Liver (tissue), 9 donors: Measurements from ENCODE around the gene POLA1. TPM values are rescaled to one million over a fixed set of nuclear protein-coding genes. Genes with fewer than 3 reads are reported as not detected.

ENCODE experiments used
- DNase-seq: peaks from one replicate; pipeline ENCODE4 v3.0.0-alpha.2; 2017; ENCODE audit warnings: low spot score
- H3K27ac ChIP-seq, 2 donors: one replicate each; pipeline ENCODE4 v1.7.0; 2013; ENCODE audit warnings: inconsistent platforms in 2 of 2, low read length in 2 of 2, control low read depth in 1 of 2, low read depth in 1 of 2, mild to moderate bottlenecking in 1 of 2
- H3K27me3 ChIP-seq, 4 donors: one replicate each; pipeline versions ENCODE4 v1.6.1 to v1.7.0; 2013; ENCODE audit warnings: low read length in 3 of 4, inconsistent platforms in 1 of 4, mild to moderate bottlenecking in 1 of 4, moderate library complexity in 1 of 4; ENCODE audit not compliant: control insufficient read depth in 4 of 4, insufficient read depth in 4 of 4
- H3K36me3 ChIP-seq, 4 donors: one replicate each; pipeline versions ENCODE4 v1.6.1 to v1.7.0; 2013; ENCODE audit warnings: low read length in 3 of 4, mild to moderate bottlenecking in 3 of 4, low read depth in 1 of 4, moderate library complexity in 1 of 4; ENCODE audit not compliant: control insufficient read depth in 4 of 4, insufficient read depth in 3 of 4
- H3K4me1 ChIP-seq, 4 donors: one replicate each; pipeline versions ENCODE4 v1.6.1 to v1.7.0; 2013; ENCODE audit warnings: low read length in 3 of 4, mild to moderate bottlenecking in 3 of 4, moderate library complexity in 1 of 4; ENCODE audit not compliant: control insufficient read depth in 4 of 4, insufficient read depth in 4 of 4
- H3K4me3 ChIP-seq, 3 donors: one replicate each; pipeline versions ENCODE4 v1.6.1 to v1.7.0; 2013; ENCODE audit warnings: low read length in 3 of 3, control low read depth in 1 of 3, low read depth in 1 of 3, mild to moderate bottlenecking in 1 of 3
- H3K9ac ChIP-seq, 2 donors: one replicate each; pipeline ENCODE4 v1.7.0; 2013; ENCODE audit warnings: low read length in 2 of 2, mild to moderate bottlenecking in 2 of 2, moderate library complexity in 2 of 2, control low read depth in 1 of 2, low read depth in 1 of 2
- H3K9me3 ChIP-seq, 4 donors: one replicate each; pipeline versions ENCODE4 v1.6.1 to v1.7.0; 2013; ENCODE audit warnings: low read length in 3 of 4; ENCODE audit not compliant: control insufficient read depth in 4 of 4
- EGR1 ChIP-seq, 2 donors: IDR thresholded peaks; 2 replicates each; pipeline ENCODE4 v1.6.1; 2016 to 2018; ENCODE audit warnings: antibody characterized with exemption in 2 of 2, low read depth in 2 of 2
- FOXA1 ChIP-seq: IDR thresholded peaks from 2 replicates; pipeline ENCODE4 v1.6.1; 2016; ENCODE audit warnings: antibody characterized with exemption
- FOXA2 ChIP-seq: IDR thresholded peaks from 2 replicates; pipeline ENCODE4 v1.6.1; 2016; ENCODE audit warnings: antibody characterized with exemption
- GABPA ChIP-seq, 2 donors: IDR thresholded peaks in 1 of 2; conservative IDR thresholded peaks in 1 of 2; 2 replicates each; pipeline ENCODE4 v1.6.1; 2016; ENCODE audit warnings: antibody characterized with exemption in 2 of 2, mild to moderate bottlenecking in 1 of 2, moderate library complexity in 1 of 2
- HNF4A ChIP-seq, 2 donors: conservative IDR thresholded peaks; 2 replicates each; pipeline ENCODE4 v1.6.1; 2016; ENCODE audit warnings: antibody characterized with exemption in 2 of 2, mild to moderate bottlenecking in 2 of 2
- HNF4G ChIP-seq: IDR thresholded peaks from 2 replicates; pipeline ENCODE4 v1.6.1; 2016; ENCODE audit warnings: antibody characterized with exemption
- JUND ChIP-seq, 2 donors: IDR thresholded peaks; 2 replicates each; pipeline ENCODE4 v1.6.1; 2016; ENCODE audit warnings: antibody characterized with exemption in 2 of 2
- NR2F2 ChIP-seq: IDR thresholded peaks from 2 replicates; pipeline ENCODE4 v1.6.1; 2016; ENCODE audit warnings: antibody characterized with exemption
- RAD21 ChIP-seq, 2 donors: IDR thresholded peaks; 2 replicates each; pipeline ENCODE4 v1.6.1; 2016; ENCODE audit warnings: antibody characterized with exemption in 2 of 2, mild to moderate bottlenecking in 2 of 2
- RXRA ChIP-seq, 2 donors: IDR thresholded peaks; 2 replicates each; pipeline ENCODE4 v1.6.1; 2017 to 2018; ENCODE audit warnings: antibody characterized with exemption in 2 of 2, mild to moderate bottlenecking in 1 of 2
- SP1 ChIP-seq: IDR thresholded peaks from 2 replicates; pipeline ENCODE4 v1.6.1; 2018; ENCODE audit warnings: antibody characterized with exemption, mild to moderate bottlenecking
- TAF1 ChIP-seq: conservative IDR thresholded peaks from 2 replicates; pipeline ENCODE4 v1.6.1; 2016; ENCODE audit warnings: antibody characterized with exemption, mild to moderate bottlenecking
- YY1 ChIP-seq: IDR thresholded peaks from 2 replicates; pipeline ENCODE4 v1.6.1; 2016; ENCODE audit warnings: antibody characterized with exemption, mild to moderate bottlenecking
- WGBS: extraction: QIAGEN DNeasy Blood & Tissue Kit; methylation state at CpG from one replicate; pipeline ENCODE4 v1.1.7; 2013; 5-methylcytosine and 5-hydroxymethylcytosine counted together
- polyA plus RNA-seq, 2 donors: library from polyadenylated mRNA; stranded (reverse) in 1 of 2; unstranded in 1 of 2; fragments of 200-250 nt in 1 of 2; fragments of >200 nt in 1 of 2; fragmentation: Nextera tagmentation in 1 of 2; extraction: Ambion mirVana in 1 of 2; gene quantifications; one replicate each; pipeline versions ENCODE4 v1.2.1 to v1.2.3, GENCODE V29; 2013 to 2015
- total RNA-seq, 2 donors: library from RNA; depleted of rRNA; stranded (reverse); fragments of >200 nt; gene quantifications; one replicate each; pipeline ENCODE4 v1.2.3, GENCODE V29; 2014
- TF ChIP-seq, protein P1 (sequence below): IDR thresholded peaks from 2 replicates; pipeline ENCODE4 v1.6.1; 2016; ENCODE audit warnings: antibody characterized with exemption, mild to moderate bottlenecking
- TF ChIP-seq, protein P2 (sequence below): fragments of 150-350 bp; IDR thresholded peaks from 2 replicates; pipeline ENCODE4 v1.5.1; 2017; ENCODE audit warnings: improper control_type of control experiment, low read depth, low read length; ENCODE audit not compliant: missing input control
- TF ChIP-seq, protein P3 (sequence below): IDR thresholded peaks from 2 replicates; pipeline ENCODE4 v1.6.1; 2016; ENCODE audit warnings: antibody characterized with exemption
- TF ChIP-seq, protein P4 (sequence below): IDR thresholded peaks from 2 replicates; pipeline ENCODE4 v1.6.1; 2016; ENCODE audit warnings: antibody characterized with exemption
- donor health status: healthy.
- donor health status: healthy.
- donor health status: healthy.
- donor health status: healthy.
- donor health status: healthy.

The POLA1 gene
- total and polyA plus RNA-seq, 4 donors = 0.93 to 12.7 (median 4.3) TPM

DNA sequence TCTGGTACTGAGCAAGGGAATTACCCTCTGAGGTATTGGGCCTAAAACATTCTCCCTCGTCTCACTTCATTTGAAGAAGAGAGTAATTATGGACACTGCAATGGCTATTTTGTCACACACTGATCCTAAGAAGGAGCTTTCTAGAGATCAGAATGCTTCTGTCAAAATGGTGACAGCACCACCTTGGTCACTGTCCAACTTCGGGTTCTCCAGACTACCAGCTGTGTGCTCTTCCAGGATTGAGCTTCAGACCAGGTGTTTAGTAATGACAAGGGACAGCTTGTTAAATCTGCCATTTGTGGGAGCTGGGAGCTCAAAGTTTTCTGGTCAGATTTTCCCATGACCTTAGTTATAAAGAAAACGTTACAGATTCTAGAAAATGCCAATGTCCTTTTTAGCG lies 105.4 kb downstream of the POLA1 start:
- H3K4me3 ChIP-seq = no peak overlapping the region
- H3K4me1 ChIP-seq = no peaks in the 10 kb centered on the region
- no peaks in the 10 kb centered on the region for H3K9me3 ChIP-seq
- DNase-seq = no peak
- no peaks in the 10 kb centered on the region for H3K36me3 ChIP-seq
- H3K27me3 ChIP-seq = no peaks in the 10 kb centered on the region
- TF ChIP-seq RXRA (IDR thresholded peaks at IDR 0.05) (no peak), YY1 (no peak), RAD21 (IDR thresholded peaks at IDR 0.05) (no peak), HNF4G (no peak), FOXA1 (no peak), FOXA2 (no peak), NR2F2 (no peak), SP1 (no peak), JUND (IDR thresholded peaks at IDR 0.05) (no peak), EGR1 (IDR thresholded peaks at IDR 0.05; ENCODE audit: low read depth in 2 of 2) (no peak)
- TF ChIP-seq, protein P1, sequence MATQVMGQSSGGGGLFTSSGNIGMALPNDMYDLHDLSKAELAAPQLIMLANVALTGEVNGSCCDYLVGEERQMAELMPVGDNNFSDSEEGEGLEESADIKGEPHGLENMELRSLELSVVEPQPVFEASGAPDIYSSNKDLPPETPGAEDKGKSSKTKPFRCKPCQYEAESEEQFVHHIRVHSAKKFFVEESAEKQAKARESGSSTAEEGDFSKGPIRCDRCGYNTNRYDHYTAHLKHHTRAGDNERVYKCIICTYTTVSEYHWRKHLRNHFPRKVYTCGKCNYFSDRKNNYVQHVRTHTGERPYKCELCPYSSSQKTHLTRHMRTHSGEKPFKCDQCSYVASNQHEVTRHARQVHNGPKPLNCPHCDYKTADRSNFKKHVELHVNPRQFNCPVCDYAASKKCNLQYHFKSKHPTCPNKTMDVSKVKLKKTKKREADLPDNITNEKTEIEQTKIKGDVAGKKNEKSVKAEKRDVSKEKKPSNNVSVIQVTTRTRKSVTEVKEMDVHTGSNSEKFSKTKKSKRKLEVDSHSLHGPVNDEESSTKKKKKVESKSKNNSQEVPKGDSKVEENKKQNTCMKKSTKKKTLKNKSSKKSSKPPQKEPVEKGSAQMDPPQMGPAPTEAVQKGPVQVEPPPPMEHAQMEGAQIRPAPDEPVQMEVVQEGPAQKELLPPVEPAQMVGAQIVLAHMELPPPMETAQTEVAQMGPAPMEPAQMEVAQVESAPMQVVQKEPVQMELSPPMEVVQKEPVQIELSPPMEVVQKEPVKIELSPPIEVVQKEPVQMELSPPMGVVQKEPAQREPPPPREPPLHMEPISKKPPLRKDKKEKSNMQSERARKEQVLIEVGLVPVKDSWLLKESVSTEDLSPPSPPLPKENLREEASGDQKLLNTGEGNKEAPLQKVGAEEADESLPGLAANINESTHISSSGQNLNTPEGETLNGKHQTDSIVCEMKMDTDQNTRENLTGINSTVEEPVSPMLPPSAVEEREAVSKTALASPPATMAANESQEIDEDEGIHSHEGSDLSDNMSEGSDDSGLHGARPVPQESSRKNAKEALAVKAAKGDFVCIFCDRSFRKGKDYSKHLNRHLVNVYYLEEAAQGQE = no peak
- TF ChIP-seq, protein P2, sequence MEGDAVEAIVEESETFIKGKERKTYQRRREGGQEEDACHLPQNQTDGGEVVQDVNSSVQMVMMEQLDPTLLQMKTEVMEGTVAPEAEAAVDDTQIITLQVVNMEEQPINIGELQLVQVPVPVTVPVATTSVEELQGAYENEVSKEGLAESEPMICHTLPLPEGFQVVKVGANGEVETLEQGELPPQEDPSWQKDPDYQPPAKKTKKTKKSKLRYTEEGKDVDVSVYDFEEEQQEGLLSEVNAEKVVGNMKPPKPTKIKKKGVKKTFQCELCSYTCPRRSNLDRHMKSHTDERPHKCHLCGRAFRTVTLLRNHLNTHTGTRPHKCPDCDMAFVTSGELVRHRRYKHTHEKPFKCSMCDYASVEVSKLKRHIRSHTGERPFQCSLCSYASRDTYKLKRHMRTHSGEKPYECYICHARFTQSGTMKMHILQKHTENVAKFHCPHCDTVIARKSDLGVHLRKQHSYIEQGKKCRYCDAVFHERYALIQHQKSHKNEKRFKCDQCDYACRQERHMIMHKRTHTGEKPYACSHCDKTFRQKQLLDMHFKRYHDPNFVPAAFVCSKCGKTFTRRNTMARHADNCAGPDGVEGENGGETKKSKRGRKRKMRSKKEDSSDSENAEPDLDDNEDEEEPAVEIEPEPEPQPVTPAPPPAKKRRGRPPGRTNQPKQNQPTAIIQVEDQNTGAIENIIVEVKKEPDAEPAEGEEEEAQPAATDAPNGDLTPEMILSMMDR = no peak
- TF ChIP-seq, protein P3, sequence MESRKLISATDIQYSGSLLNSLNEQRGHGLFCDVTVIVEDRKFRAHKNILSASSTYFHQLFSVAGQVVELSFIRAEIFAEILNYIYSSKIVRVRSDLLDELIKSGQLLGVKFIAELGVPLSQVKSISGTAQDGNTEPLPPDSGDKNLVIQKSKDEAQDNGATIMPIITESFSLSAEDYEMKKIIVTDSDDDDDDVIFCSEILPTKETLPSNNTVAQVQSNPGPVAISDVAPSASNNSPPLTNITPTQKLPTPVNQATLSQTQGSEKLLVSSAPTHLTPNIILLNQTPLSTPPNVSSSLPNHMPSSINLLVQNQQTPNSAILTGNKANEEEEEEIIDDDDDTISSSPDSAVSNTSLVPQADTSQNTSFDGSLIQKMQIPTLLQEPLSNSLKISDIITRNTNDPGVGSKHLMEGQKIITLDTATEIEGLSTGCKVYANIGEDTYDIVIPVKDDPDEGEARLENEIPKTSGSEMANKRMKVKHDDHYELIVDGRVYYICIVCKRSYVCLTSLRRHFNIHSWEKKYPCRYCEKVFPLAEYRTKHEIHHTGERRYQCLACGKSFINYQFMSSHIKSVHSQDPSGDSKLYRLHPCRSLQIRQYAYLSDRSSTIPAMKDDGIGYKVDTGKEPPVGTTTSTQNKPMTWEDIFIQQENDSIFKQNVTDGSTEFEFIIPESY = no peak
- H3K9ac ChIP-seq = no peak overlapping the region
- 98% methylated on average over 4 of the region's 4 CpGs for WGBS
- no peak overlapping the region for H3K27ac ChIP-seq

DNA sequence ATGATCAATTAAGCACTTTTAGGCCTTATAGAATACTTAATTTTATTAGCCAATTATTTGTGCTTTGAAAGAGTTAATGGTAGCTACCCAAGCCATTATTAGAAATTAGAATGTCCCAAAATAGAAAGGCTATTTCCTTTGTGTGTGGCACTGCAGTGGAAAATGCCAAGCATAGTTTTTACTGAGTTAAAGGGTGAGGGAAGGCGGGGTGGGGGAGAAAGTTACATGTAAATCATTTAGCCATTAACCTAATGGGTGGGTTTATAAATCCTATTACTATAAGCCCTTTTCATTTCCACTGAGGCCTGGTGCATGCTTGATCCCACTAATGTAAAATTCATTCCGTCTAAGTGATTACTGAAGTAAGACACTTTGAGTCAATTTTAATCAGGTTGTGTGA lies 105.8 kb downstream of the POLA1 start:
- no peaks in the 10 kb centered on the region for H3K27me3 ChIP-seq
- WGBS = 91% methylated on average over 2 of the region's 2 CpGs
- DNase-seq = no peak
- H3K36me3 ChIP-seq = no peaks in the 10 kb centered on the region
- no peak overlapping the region for H3K27ac ChIP-seq
- no peak overlapping the region for H3K4me3 ChIP-seq
- H3K4me1 ChIP-seq = no peaks in the 10 kb centered on the region
- TF ChIP-seq HNF4G = no peak
- no peak for TF ChIP-seq NR2F2
- TF ChIP-seq, protein P3 = no peak
- TF ChIP-seq, protein P4, sequence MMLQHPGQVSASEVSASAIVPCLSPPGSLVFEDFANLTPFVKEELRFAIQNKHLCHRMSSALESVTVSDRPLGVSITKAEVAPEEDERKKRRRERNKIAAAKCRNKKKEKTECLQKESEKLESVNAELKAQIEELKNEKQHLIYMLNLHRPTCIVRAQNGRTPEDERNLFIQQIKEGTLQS = no peak
- no peak for TF ChIP-seq TAF1
- no peak for TF ChIP-seq GABPA (IDR thresholded peaks at IDR 0.05 in 1 of 2, conservative IDR thresholded peaks at IDR 0.05 in 1 of 2)
- no peak for TF ChIP-seq SP1
- TF ChIP-seq, protein P2 = no peak
- TF ChIP-seq JUND (IDR thresholded peaks at IDR 0.05) = no peak
- TF ChIP-seq RXRA (IDR thresholded peaks at IDR 0.05) = no peak
- TF ChIP-seq RAD21 (IDR thresholded peaks at IDR 0.05) = no peak
- TF ChIP-seq HNF4A (conservative IDR thresholded peaks at IDR 0.05) = no peak
- H3K9ac ChIP-seq = no peak overlapping the region
- H3K9me3 ChIP-seq = no peaks in the 10 kb centered on the region
